PC-3 (cell line): ENCODE data around the gene ATP6V1G1.

Experiments
- EZH2 ChIP-seq: fragments of 300-600 bp; sonication (generic); IDR thresholded peaks from one replicate; pipeline ENCODE4 v1.6.1; 2017; ENCODE audit warnings: antibody characterized with exemption, mild to moderate bottlenecking, low read length; ENCODE audit not compliant: unreplicated experiment
- EZH2phosphoT487 ChIP-seq: fragments of 300-600 bp; sonication (generic); IDR thresholded peaks from 2 replicates; pipeline ENCODE4 v1.6.1; 2018; ENCODE audit warnings: mild to moderate bottlenecking, antibody characterized with exemption, low read length, borderline replicate concordance
- TF ChIP-seq, protein P1 (sequence below): fragments of 300-600 bp; sonication (generic); conservative IDR thresholded peaks from 2 replicates; pipeline ENCODE4 v1.5.1; 2017; ENCODE audit warnings: antibody characterized with exemption, low read depth, mild to moderate bottlenecking, low read length

DNA sequence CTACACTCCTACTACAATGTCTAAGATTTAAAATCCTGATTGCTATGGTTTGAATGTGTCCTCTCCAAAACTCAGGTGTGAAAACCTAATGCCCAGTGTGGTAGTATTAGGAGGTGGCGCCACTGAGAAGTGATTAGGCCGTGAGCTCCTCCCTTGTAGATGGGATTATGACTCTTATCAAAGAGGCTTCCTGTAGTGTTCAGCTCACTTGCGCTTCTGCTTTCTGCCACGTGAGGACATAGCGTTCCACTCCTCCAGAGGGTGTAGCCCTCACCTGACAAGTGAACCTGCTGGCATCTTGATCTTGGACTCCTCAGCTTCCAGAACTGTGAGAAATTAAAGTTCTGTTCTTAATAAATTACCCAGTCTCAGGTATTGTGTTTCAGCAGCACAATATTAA is 49.3 kb upstream of the ATP6V1G1 start:
- TF ChIP-seq, protein P1, sequence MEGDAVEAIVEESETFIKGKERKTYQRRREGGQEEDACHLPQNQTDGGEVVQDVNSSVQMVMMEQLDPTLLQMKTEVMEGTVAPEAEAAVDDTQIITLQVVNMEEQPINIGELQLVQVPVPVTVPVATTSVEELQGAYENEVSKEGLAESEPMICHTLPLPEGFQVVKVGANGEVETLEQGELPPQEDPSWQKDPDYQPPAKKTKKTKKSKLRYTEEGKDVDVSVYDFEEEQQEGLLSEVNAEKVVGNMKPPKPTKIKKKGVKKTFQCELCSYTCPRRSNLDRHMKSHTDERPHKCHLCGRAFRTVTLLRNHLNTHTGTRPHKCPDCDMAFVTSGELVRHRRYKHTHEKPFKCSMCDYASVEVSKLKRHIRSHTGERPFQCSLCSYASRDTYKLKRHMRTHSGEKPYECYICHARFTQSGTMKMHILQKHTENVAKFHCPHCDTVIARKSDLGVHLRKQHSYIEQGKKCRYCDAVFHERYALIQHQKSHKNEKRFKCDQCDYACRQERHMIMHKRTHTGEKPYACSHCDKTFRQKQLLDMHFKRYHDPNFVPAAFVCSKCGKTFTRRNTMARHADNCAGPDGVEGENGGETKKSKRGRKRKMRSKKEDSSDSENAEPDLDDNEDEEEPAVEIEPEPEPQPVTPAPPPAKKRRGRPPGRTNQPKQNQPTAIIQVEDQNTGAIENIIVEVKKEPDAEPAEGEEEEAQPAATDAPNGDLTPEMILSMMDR, result peak; percentile 37
- no peak for TF ChIP-seq EZH2
- TF ChIP-seq EZH2phosphoT487, result no peak
